AG09319 (cell line): ENCODE measurements around the gene GRN.
"Not testable (repeated sequence)": the region's sequence is repeated elsewhere in the genome, so short reads cannot be mapped to it uniquely, and the experiment has no call there.

ENCODE experiments used
- DNase-seq: peaks from one replicate; pipeline ENCODE4 v3.0.0-alpha.2; 2010; ENCODE audit warnings: low read depth; ENCODE audit errors: extremely low read depth
- TF ChIP-seq, protein P1 (sequence below): IDR thresholded peaks from 2 replicates; pipeline ENCODE4 v1.5.1; 2011; ENCODE audit warnings: low read depth, mild to moderate bottlenecking, inconsistent platforms, low read length, moderate library complexity

Gene GRN

DNA sequence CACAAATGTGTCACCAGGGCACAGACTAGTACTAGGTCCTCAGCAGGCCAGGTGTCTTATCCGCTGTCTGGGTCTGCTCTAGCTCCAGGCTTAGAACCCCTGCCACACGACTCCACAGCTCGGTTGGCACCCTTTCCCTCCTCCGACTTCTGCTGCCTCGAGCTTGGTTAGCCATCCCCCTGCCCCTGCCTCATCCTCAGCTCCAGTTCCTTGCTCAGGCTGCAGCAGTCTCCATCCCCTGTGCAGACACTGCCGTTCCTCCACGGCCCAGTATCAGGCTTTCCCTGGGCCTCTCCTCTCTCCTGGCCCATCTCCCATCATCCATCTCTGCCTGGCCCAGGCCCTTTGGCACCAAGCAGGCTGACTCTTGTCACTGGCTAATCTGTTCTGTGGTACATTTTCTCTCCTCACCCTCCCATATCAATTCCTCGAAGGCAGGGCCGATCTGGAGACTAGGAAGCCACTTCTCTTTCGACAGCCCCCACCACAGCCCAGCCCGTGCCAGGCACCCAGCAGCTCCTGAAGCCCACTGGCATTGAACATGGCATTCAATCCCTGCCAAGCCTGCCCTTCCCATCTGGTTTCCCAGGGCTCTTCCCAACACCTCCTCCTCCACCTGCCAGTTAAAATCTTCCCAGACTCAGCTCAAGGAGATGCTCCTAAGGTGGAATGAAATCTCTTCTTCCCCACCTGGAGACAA, 1.4 kb upstream of the GRN start:
- DNase-seq: no peak
- TF ChIP-seq, protein P1, sequence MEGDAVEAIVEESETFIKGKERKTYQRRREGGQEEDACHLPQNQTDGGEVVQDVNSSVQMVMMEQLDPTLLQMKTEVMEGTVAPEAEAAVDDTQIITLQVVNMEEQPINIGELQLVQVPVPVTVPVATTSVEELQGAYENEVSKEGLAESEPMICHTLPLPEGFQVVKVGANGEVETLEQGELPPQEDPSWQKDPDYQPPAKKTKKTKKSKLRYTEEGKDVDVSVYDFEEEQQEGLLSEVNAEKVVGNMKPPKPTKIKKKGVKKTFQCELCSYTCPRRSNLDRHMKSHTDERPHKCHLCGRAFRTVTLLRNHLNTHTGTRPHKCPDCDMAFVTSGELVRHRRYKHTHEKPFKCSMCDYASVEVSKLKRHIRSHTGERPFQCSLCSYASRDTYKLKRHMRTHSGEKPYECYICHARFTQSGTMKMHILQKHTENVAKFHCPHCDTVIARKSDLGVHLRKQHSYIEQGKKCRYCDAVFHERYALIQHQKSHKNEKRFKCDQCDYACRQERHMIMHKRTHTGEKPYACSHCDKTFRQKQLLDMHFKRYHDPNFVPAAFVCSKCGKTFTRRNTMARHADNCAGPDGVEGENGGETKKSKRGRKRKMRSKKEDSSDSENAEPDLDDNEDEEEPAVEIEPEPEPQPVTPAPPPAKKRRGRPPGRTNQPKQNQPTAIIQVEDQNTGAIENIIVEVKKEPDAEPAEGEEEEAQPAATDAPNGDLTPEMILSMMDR: no peak

DNA sequence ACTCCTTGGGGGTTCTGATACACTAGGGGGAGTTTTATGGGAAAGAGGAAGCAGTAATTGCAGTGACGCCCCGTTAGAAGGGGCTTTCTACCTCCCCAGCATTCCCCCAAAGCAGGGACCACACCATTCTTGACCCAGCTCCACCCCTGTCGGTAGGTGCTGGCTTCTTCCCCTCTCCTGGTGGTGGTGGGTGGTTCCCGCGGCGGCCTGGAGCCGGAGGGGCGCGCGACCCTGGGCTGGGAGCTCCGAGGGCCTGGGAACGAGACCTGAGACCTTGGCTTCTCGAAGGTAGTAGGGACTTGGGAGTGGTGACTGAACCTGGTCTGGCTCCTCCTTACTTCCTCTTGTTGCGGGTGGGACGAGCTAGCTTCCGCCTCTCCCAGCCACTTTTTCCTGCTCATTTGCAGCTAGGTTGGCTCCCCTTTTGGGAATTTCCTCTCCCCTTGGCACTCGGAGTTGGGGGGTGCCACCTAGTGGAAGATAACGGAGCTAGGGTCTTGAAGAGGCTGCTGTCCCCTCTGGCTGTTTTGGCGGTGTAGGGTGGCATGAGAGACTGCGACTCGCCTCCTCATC, 438 bp downstream of the GRN start:
- TF ChIP-seq, protein P1: peak; percentile 61
- DNase-seq: no peak

DNA sequence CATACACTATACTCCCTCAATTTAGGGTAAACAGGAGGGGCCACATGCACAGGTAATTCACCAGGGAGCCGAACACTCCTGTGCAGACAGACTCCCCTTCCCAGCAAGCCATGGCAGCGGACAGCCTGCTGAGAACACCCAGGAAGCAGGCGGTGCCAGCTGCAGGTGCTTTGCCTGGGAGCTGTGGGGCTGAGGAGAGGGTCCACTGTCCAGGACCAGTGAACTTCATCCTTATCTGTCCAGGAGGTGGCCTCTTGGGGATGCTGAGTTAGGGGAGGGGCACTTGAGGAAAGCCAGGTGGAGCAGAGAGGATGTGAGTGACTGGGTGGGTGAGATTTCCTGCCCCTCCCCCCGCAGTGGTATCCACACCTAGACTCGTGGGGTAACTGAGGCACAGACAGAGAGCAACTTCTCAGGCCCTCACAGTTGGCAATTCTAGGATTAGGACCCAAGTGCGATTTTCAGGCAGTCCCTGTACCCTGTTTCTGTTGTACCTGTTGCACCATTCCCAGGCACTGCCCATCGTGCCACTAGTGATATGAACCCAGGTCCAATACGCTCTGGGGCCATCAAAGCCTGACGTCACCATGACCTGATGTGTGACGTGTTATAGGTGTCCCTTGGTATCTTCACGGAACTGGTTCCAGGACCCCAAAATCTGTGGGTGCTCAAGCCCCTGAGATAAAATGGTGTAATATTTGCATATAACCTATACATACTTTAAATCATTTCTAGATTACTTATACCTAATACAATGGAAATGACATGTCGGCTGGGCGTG, 1.2 kb downstream of the GRN start:
- TF ChIP-seq, protein P1: no peak
- DNase-seq: no peak

DNA sequence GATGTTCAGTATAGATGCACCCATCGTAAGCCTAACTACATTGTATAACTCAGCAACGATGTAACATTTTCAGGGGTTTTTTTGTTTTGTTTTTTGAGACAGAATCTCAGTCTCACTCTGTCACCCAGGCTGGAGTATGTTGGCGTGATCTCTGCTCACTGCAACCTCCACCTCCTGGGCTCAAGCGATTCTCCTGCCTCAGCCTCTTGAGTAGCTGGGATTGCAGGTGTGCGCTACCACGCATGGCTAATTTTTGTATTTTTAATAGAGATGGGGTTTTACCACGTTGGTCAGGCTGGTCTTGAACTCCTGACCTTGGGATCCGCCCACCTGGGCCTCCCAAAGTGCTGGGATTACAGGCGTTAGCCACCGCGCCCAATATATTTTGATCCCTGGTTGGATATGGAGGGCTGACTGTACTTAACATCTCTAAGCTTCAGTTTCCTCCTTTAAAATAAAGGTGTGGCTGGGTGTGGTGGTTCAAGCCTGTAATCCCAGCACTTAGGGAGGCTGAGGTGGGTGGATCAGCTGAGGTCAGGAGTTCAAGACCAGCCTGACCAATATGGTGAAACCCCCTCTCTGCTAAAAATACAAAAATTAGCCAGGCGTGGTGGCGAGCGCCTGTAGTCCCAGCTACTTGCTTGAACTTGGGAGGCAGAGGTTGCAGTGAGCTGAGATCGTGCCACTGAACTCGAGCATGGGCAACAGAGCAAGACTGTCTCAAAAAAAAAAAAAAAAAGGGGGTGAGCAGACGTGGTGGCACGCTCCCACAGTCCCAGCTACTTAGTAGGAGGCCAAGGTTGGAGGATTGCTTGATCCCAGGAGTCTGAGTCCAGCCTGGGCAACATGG, 2.3 kb downstream of the GRN start:
- DNase-seq: not testable (repeated sequence)

DNA sequence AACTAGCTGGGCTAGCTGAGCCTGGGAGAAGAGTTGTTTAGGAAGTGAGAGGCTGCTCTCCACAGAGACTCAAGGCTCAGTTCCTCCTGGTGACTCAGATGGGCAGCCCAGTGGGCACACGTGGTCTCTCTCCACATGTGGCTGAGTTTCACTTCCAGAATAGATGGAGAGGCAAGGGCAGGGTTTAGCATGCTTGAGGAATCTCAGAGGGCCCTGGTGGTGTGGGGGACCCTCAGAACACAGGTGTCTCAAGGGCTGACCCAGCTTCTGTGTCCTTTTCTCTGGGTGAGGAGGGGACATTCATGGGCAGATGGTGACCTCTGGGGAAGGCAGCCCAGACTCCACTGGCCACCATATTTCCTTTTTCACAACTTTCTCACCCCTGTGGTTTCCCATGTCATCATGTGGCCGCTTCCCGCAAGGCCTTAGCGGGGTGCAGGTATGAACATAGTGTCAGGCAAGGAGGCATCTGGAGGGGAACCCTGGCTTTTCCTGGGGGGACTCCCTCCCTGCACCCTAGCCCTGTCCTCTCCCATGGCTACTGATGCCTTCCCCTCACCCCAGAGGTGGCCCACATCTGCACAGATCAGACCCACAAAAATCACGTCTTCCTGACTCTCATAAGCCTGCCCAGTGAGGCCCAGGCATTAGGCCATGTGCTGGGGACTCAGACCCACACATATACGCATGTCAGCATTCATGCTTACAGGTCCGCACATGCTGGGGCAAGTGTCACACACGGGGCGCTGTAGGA, 3.3 kb downstream of the GRN start:
- DNase-seq: no peak
- TF ChIP-seq, protein P1: no peak

DNA sequence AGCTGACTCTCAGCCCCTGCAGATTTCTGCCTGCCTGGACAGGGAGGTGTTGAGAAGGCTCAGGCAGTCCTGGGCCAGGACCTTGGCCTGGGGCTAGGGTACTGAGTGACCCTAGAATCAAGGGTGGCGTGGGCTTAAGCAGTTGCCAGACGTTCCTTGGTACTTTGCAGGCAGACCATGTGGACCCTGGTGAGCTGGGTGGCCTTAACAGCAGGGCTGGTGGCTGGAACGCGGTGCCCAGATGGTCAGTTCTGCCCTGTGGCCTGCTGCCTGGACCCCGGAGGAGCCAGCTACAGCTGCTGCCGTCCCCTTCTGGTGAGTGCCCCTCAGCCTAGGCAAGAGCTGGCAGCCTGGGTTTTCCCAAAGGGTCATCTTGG, 3.9 kb downstream of the GRN start:
- DNase-seq: no peak
- TF ChIP-seq, protein P1: no peak

DNA sequence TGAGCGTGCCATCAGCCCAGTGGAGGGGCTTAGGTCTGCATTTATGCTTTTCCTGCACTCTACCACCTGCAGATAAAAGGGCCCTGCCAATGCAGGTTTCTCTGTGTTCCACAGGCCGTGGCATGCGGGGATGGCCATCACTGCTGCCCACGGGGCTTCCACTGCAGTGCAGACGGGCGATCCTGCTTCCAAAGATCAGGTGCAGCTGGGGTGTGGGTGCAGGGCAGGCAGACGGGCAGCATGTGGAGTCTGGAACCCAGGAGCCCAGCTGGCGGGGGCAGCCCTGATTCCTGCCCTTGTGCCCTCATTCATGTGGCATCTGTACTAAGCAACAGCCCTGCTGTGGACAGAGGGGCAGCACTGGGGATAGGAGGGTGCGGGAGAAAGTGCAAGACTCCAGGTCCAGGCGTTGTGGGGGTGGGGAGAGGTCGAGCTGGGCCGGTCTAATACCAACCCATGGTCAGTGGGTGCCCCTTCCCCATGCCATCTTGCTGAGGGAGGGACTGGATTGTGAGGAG, 4.5 kb downstream of the GRN start:
- no peak for DNase-seq
- TF ChIP-seq, protein P1: no peak
